Dedifferentiated amniotic fluid mesenchymal stem cell (primary cell): Measurements from ENCODE around the gene MSI2.

Experiments
- DNase-seq: peaks from one replicate; pipeline ENCODE4 v3.0.0-alpha.2; 2016; ENCODE audit errors: extremely low spot score

The MSI2 gene

DNA sequence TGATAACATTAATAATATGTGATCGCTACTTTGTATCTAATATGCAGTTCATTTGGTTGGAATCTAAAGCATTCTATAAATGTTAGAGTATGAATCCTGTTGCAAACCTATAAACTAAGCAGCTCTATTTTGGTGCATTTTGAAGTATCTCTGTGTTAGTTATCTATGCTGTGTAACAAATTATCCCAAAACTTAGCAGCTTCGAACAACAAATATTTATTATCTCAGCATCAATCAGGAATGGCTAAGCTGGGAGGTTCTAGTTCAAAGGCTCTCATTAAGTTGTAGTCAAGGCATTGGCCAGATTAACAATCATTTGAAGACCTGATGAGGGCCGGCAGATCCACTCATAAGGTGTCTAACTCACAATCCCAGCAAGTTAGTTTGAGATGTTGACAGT lies 10.1 kb upstream of the MSI2 start:
- DNase-seq = no peak

DNA sequence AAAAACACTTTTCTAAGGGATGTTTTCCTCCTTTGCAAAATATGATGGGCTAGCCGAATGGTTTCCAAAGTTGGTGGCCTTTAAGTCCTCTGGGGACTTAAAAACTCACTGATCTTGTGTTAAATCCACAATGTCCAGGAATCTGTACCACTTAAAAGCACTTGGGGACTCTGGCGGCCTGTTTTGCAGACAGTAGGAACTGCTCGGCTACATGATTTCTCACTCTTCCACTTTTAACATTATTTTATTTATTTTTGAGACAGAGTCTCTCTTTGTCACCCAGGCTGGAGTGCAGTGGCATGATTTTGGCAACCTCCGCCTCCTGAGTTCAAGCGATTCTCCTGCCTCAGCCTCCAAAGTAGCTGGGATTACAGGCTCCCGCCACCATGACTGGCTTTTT lies 9.1 kb upstream of the MSI2 start:
- no peak for DNase-seq

DNA sequence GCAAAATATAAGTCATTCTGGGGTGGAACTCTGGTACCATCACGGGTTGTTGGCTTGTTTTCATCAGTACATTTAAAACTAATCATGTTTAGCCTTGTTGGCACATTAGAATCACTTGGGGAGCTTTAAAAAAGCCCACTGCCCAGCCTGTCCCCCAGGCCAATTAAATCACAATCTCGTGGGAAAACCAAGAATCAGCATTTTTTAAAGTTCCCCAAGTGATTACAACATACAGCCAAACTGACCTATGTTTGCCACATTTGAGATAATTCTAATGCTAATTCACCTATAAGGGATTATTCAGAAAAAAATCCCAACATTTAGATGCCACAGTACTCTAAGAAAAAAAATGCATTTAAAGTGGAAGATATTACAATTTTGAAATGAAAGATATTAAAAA lies 8.4 kb upstream of the MSI2 start:
- DNase-seq = no peak

DNA sequence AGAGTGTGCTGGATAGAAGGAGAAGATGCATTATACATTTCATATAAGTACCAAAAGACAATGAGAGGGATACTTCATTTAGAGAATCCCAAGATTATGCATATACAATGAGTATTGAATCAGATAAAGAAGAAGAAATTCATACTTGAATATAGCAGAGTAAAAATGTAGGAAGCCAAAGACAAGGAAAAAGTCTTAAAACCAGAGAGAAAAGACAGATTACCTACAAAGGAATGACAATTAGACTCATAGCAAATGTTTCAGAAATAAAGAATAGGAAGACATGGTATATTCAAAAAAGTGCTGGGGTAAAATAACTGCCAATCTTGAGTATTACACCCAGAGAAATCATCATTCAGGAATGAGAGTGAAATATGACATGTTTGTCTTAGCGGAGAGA lies 6.8 kb upstream of the MSI2 start:
- no peak for DNase-seq

DNA sequence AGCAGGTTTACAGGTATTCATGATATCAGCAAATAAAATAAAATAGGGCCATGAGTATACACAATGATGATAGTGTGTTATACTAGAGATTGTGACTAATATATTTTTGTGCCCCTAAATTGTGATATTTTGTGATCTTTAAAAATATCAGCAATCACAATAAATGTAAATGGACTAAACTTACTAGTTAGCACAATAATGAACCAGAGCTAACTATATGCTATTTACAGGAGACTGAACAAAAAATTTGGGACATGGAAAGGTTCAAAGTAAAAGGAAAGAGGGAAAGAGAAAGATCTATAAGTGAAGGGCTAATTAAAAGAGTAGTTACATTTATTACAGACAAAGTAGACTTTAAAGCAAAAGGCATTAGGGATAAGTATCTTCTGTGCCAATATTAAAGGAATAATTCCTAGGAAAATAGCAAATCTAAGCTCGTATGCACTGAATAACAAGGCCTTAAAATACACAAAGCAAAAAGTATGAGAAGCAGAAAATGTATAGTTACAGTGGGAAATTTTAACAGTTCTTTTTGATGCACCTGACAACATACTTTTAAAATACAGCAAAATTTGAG lies 5.0 kb upstream of the MSI2 start:
- DNase-seq = no peak

DNA sequence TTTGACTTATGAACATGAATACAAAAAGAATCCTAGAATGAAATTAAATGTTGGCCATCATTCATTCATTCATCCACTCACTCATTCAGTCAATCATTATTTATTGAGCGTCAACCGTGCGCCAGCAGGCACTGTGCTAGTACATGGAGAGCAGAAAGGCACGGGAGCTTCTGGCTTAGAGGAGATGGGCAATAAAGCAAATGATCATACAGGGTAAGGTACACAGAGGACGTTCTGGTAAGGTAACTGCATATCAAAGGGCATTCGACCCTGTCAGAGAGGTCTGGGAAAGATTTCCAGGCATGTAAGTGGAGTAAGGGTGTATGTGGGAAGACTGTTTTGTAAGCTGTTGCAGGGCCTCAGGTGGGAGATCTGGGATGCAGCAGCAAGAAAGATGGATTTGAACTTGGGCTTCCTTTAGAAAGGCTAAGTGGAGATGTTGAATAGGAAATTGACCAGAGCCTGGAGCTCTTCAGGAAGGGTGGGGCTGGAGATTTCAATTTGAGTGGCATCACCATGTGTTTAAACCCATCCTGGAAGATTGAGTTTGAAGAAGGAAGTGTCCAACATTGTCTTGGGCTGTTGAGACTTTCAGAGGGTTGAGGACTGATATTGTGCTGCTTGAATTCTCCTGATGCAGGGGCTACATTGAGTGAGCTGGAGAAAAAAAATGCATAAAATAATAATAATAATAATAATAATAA lies 2.8 kb upstream of the MSI2 start:
- DNase-seq = no peak

DNA sequence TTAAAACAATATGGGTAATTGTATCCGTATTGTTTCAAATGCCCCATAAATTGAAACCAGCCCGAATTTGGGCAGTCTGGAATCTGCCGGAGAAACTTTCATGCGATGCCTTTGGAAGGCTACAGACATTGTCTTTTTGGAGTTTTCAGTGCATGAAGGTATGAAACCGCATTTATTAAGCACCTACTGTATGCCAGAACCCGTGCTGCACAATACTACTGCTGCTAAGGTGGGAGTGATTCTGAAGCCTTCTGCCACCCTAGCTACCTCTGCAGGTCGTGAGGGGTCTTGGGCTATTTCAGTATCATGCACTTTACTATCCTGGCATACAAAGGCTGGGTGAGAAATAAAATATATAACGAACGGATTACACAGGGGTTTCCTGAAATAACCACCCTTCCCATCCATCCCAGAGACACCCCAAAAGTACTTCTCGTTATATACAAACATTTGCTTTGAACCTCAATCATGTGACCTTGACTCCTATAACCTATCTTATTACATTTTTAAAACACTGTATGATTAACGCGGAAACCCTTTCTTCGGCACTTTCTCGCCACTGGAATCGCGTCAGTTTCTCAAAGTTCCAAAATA lies 1.0 kb upstream of the MSI2 start:
- DNase-seq = no peak

DNA sequence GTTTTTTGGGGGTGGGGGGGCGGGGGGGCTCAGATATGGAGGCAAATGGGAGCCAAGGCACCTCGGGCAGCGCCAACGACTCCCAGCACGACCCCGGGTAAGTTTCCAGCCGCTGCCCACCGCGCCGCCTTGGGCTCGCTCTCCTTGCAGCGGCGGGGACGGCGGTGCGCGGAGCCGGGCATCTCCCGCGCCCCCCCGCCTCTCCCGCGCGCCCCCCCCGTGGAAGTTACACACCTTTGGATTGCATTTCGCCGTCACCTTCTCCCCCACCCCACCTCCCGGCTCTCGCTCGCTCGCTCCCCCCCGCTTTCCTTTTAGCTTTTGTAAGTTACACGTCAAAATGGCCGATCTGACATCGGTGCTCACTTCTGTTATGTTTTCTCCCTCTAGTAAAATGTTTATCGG lies 387 bp downstream of the MSI2 start:
- no peak for DNase-seq

DNA sequence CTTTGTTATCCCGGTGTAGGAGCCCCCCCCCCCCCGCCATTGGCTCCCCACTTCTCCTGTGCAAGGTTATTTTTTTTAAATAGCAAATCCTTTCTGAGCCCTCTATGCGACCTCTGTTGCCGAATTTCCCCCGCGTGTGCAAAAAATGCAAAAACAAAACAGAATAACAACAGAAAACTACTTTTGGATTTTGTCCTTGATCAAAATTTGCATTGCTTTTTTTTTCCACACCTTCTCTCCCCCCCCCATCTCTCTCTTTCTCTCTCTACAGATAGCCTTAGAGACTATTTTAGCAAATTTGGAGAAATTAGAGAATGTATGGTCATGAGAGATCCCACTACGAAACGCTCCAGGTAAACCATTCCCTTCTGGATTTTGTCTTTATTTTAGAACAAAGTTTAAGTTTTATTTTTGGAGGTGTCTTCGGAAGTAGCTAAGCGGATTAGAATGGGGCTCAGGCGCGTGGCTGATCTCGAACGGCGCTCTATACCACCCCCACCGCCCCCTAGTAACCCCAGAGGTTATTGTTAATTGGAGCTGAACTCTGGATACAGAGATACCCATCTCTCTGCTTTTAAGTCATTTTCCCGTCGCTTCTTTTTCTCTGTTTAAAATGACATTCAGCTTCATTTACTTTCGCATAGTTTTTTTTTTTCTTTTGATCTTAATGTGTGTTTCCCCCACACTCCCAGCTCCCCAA lies 1.0 kb downstream of the MSI2 start:
- DNase-seq = no peak

DNA sequence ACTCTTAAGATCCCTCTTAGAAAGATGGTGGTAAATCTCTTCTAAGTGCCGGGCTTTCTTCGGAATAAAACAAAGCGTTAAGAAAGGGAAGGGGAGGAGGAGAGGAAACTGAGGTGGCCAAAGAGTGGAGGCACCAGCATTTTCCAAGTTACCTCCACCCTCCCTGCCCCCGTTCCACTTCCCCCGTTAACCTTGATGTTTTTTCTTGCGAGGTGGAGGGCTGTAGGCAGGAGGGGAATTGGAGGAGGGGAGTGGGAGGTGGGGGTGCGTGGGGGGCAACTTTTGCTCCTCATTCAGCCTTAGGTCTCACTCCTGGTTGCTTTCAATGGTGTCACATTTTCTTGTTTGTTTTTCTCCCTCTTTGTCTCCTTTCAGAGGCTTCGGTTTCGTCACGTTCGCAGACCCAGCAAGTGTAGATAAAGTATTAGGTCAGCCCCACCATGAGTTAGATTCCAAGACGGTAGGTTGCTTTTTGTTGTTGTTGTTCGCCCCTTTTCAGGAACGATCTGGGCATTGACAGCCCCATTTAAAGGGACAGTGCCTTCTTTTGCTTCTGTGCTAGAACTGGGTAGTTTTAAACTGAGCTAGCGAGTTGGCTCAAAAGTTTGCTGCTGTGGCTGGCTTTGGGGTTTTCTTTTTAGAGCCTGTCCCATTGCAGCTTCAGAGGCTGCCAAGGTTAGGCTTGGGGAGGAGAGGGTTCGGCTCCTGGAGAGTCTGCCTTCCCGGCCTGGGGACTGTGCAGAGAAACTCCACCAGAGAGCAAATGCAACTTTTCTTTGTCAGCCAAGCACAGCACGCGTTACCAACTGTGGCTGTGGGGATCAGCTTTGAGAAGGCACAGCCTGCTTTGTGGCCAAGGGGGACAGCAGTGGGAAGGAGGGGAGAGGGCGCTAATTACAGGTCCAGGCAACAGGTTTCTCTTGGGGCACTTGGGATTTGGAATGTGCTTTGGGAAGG lies 1.9 kb downstream of the MSI2 start:
- no peak for DNase-seq

DNA sequence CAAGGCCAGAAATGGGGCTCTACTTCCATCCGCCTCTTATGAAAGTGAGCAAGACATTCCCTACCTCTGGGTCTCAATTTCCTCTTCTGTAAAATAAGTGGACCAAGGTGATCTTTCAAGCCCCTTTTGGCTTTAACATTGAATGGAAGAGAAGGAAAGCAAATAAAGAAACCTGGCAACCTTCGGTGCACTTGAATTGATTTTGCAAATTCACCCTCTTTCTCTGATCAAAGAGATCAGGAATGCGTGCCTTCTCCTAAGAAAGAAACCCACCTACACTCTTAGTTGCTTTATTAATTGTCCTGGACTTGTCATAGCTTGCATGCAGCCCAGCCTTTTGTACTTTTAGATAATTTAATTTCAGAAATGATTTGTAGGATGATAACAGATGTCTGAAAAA lies 3.0 kb downstream of the MSI2 start:
- DNase-seq = no peak

DNA sequence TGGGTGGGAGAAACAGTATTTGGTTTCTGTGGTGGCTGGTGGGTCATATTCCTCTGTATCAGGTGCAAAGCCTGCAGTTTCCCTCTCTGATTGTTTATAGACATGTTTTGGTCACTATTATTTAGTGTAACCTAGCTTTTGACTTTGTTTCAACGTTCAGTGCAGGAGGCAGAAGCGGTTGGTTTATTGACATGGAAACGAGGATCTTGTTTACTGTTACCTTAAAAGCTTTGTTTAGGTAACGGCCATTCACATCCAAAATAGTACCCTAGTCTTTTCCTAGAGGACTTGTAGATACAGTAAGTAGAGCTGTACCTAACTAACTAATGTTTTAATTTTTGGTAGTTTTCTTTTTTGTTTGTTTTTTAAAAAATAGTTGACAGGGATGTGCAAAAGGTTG lies 3.5 kb downstream of the MSI2 start:
- no peak for DNase-seq

DNA sequence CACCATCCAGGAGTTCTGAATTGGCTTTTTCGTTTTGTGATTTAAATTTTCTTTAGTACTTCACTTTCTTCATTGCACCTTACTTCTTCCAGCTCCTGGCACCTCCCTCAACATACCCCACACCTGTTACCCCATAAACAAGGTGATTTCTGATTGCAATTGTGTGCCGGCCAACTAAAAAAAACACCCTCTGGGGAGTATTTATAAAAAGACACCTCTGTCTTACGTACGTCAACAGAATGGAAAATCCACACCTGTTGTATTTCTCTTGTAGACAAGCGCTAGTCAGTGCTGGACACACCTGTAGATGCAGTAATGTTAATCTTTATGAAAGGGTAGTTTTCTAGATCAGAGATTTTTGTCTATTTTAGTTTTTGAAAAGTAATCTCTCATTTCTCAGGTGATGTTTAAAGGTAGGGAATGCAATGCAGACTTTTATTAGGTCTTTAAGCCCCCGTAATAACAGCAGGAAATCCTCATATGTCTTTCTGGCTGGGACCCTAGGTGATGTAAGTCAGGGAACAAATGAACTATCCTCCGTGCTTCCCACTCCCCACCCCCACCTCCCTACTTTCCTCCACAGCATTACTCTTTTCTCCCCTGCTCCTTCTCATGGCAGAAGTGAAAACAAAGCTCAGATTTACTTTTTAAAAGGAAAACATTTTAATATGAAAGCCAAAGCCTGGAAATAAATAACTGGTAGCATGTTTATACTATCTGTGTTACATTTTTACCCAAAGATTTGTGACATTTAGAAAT lies 4.2 kb downstream of the MSI2 start:
- DNase-seq = no peak

DNA sequence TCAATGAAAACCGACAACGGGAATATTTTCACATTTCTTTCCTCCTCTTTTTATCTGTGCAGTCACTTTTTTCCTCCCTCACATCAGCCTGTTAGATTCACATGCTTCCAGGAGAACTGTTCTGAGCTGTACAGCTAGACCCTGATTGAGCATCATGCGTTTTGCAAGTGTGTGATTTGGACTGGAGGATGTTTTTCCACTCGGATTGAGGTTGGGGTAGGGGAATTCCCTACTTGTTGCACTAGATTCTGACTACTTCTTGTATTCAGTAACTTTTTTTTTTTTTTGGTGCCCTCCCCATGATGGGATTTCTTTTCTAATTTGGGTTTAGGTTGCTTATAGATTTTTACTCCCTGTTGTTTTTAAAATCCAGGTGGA lies 4.8 kb downstream of the MSI2 start:
- no peak for DNase-seq

DNA sequence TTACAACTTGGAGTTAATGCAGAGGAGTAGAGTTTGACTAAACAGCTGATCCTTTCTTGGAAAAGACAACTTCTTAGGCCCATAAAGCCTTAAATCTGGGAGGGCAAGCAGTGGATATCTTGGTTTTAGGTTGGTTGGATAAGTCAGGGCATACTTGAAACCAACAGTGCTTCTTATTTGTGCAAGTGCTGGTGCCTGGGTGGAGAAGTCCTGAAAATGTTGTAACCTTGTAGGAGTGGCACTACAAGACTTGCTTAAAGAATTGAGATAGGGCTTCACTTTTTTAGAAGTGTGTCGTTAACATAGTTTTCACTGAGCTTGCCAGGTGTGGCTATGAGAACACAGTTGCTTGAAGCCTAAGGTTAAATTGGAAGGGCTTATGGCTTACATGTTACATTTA lies 6.2 kb downstream of the MSI2 start:
- no peak for DNase-seq

DNA sequence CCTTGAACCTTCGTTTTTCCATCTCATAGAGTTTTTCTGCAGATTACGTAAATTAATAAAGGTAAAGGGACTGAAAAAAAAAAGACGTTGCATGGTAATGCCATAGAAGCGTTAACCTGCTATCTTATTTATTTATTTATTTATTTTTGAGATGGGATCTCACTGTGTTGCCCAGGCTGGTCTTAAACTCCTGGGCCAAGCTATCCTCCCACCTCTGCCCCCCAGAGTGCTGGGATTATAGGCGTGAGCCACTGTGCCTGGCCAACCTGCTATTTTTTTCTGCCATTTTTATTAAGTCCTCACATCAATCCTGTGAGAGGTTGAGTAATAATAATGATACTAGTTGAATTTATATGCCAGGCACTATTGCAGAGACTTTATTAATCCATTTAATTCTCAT lies 7.9 kb downstream of the MSI2 start:
- DNase-seq = no peak

DNA sequence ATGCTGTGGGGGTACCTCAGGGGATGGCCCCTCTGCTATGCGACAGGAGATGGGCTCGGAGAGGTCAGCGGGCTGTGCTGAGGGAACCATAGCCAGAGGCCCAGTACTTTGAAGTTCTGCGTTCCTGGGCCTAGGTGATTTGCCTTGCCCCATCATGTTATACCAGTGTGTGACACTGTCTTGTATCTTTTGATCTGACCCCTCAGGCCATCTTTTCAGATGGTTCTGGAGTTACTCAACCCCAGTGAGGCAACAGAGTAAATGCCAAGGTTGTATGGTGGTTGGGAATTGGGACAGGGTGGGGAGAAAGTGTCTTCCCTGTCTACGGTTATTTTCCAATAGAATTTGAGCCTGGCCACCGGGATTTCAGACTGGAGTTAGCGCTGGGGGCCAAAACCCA lies 8.5 kb downstream of the MSI2 start:
- no peak for DNase-seq

DNA sequence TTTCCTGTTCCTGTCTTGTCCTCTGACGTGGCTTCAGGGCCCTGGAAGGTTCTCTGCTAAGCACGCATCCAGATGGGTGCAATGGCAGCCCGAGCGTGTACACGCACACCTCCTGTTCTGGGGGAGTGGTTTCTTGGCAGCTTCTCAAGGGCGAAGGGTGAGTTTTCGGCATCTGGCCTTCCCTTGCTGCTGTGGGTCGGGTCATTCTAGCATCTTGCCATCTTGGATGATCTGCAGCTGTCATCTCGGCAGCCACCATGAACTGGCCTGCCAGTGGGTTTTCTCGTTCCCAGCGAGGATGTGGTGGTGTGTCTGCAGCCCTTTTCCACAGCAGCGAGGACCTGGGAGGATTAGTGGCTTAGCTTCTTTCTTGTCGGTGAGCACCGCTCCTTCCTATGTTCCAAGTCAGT lies 10.6 kb downstream of the MSI2 start:
- DNase-seq = no peak

DNA sequence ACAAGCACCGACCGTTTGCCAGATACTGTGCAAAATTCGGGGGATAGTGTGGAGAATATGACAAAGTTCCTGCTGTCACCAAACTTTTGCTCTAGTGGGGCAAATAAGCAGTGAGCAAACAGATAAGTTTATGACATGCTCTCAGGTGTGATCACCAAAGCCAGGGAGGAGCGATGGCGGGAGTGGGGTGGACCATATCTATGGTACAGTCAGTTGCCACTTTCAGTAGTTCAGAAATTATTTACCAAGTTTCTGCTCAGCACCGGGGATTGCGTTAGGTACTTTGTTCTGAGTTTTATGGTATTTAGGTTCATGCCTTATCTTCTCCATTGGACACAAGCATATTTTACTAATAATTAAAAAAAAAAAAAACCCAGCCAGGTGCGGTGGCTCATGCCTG lies 11.9 kb downstream of the MSI2 start:
- DNase-seq = no peak

DNA sequence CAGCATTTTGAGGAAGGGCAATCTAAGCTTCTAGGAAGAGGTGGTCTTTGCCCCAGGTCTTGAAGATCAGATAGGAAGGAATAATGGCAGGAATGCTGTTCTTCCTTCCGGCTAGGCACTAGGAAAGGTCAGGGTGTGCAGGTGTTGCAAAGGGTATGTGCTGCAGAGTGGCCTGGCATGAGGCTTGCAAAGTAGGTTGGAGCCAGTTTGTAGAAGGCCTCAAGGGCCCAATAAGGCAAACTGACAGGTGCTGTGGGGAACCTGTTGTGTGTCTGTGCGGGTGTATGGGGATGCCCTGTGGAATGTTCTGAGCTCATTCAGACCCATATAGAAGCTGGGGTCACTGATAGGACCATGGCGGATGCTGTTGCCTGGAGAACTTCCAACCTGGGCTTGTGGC lies 12.7 kb downstream of the MSI2 start:
- no peak for DNase-seq

DNA sequence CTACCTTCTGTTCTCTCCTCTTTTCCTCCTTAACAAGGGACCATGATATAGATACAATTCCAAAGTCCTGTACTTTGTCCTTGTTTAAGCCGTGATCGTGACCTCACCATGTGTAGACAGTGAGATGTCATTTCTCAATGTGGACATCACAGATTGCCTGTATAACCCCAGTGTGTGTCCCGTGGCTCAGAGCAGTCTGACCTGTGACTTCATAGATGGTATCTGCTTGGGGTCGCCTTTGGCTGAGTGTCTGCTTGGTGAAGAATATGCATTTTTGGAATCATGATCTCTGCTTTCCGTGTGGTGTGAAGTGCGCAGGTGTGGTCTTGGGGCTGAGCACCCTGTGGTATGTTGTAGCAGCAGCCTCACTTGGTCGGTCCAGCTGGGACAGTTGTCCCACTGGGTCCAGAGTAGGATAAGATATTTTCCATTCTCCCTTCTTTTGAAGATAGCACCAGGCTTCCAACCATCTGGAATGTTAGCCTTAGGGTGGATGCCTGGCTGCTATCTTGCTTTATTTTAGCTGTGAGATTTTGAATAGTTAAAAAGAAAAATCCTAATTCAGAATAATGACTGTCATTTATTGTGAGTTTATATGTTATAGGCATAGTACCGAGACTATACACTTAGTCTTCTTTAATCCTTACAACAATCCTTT lies 13.4 kb downstream of the MSI2 start:
- DNase-seq = no peak
